Left lung (tissue), 10 donors: ENCODE results near the gene CLIP1. TPM values are rescaled to one million over a fixed set of nuclear protein-coding genes. Genes with fewer than 3 reads are reported as not detected.

Experiments used
- ATAC-seq: fragments of 200-7000 bp; cut with Tn5 transposase; one replicate; pipeline ENCODE4 v1.9.1; 2020; ENCODE audit warnings: moderate library complexity
- DNase-seq, 4 donors: peaks; one replicate each; pipeline ENCODE4 v3.0.0-alpha.2; 2013 to 2020
- H3K27ac ChIP-seq, 2 donors: fragments of 200-600 bp; sonication (generic) in 1 of 2; one replicate each; pipeline versions ENCODE4 v1.5.0 to v1.8.0; 2020 to 2021
- H3K27me3 ChIP-seq, 2 donors: fragments of 200-600 bp; sonication (generic) in 1 of 2; one replicate each; pipeline versions ENCODE4 v1.5.0 to v1.8.0; 2020 to 2021
- H3K36me3 ChIP-seq, 2 donors: fragments of 200-600 bp; sonication (generic) in 1 of 2; one replicate each; pipeline versions ENCODE4 v1.5.0 to v1.8.0; 2020 to 2021
- H3K4me1 ChIP-seq, 2 donors: fragments of 200-600 bp; one replicate each; pipeline ENCODE4 v1.8.0; 2021
- H3K4me3 ChIP-seq, 2 donors: fragments of 200-600 bp; sonication (generic) in 1 of 2; one replicate each; pipeline versions ENCODE4 v1.5.0 to v1.8.0; 2020 to 2021; ENCODE audit warnings: mild to moderate bottlenecking in 1 of 2
- H3K9me3 ChIP-seq, 2 donors: fragments of 200-600 bp; sonication (generic) in 1 of 2; one replicate each; pipeline versions ENCODE4 v1.5.0 to v1.8.0; 2020 to 2021
- intact Hi-C, 2 donors: fragments of 100-400 bp; cut with DNase I; formaldehyde crosslinking; loops; one replicate each; pipeline versions ENCODE4 v1.11.2 to v1.14.2; 2022
- polyA plus RNA-seq, 6 donors: library from polyadenylated mRNA; unstranded; fragments of 120-200 nt; gene quantifications; one replicate each; pipeline ENCODE4 v1.2.1, GENCODE V29; 2013; ENCODE audit not compliant: insufficient read length in 6 of 6
- total RNA-seq, 2 donors: library from RNA; stranded (reverse); fragmentation: NEBNext Ultra II Directional; extraction: Animal tissue kit (Norgen Biotek cat#: 25700); gene quantifications; one replicate each; pipeline ENCODE4 v1.2.1, GENCODE V29; 2021
- TF ChIP-seq, protein P1 (sequence below), 2 donors: fragments of 200-600 bp; sonication (generic) in 1 of 2; IDR thresholded peaks; one replicate each; pipeline versions ENCODE4 v1.5.0 to v1.8.0; 2021; ENCODE audit warnings: antibody characterized with exemption in 2 of 2
- donor health status: DM: no; HTN: yes; CAD: no.
- donor health status: DM: no; HTN: no; CAD: no.

Gene CLIP1
- total and polyA plus RNA-seq, 8 donors, result 31.2 to 104 (median 33.4) TPM

DNA sequence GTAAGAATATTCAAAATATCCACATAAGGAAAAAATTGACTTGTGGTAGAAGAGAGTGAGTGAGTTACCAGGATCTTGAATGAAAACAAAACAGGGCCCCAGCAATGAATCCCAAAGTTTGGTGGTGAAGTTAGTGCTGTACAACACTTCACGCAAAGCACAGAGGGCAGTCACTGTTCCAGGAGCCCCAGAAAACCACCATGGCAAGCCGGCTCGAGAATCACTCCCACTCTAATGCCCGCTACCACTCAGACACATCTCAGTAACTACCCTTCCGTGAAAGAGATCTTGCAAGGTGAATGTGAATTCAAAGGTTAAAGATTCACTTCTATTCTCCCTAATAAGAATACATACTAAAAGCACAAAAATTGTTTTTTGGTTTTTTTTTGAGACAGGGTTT is 30.1 kb downstream of the CLIP1 start:
- DNase-seq (no peak), ATAC-seq (no peak)
- peaks cover 0 to 10% of the 10 kb centered on the region in 2 donors for H3K4me1 ChIP-seq
- H3K36me3 ChIP-seq, result peaks cover 0 to 15% of the 10 kb centered on the region in 2 donors
- no peak overlapping the region for H3K27ac ChIP-seq
- no peak overlapping the region for H3K4me3 ChIP-seq
- TF ChIP-seq, protein P1, sequence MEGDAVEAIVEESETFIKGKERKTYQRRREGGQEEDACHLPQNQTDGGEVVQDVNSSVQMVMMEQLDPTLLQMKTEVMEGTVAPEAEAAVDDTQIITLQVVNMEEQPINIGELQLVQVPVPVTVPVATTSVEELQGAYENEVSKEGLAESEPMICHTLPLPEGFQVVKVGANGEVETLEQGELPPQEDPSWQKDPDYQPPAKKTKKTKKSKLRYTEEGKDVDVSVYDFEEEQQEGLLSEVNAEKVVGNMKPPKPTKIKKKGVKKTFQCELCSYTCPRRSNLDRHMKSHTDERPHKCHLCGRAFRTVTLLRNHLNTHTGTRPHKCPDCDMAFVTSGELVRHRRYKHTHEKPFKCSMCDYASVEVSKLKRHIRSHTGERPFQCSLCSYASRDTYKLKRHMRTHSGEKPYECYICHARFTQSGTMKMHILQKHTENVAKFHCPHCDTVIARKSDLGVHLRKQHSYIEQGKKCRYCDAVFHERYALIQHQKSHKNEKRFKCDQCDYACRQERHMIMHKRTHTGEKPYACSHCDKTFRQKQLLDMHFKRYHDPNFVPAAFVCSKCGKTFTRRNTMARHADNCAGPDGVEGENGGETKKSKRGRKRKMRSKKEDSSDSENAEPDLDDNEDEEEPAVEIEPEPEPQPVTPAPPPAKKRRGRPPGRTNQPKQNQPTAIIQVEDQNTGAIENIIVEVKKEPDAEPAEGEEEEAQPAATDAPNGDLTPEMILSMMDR (IDR thresholded peaks at IDR 0.05), result no peak
- no peaks in the 10 kb centered on the region for H3K27me3 ChIP-seq
- no peaks in the 10 kb centered on the region for H3K9me3 ChIP-seq
- intact Hi-C loops, result loop anchor here (10.0 kb wide), 1 partner anchor 82 kb away; no protein-coding TSS in a partner anchor

DNA sequence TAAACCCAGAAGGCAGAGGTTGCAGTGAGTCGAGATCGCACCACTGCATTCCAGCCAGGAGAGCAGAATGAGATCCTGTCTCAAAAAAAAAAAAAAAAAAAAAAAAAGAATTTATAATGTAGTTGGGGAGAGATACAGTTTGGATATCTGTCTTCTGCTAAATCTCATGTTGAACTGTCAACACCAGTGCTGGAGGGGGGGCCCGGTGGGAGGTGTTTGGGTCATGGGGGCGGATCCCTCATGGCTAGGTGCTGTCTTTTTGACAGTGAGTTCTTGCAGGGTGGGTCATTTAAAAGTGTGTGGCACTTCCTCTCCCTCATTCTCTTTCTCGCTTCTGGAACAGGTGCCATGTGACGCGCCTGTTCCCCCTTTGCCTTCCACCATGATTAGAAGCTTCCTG is 32.8 kb downstream of the CLIP1 start:
- TF ChIP-seq, protein P1 (IDR thresholded peaks at IDR 0.05), result no peak
- Histone ChIP-seq H3K4me1 (peaks cover 0 to 16% of the 10 kb centered on the region in 2 donors), H3K36me3 (no peaks in the 10 kb centered on the region), H3K9me3 (no peaks in the 10 kb centered on the region), H3K27ac (no peak overlapping the region), H3K27me3 (no peaks in the 10 kb centered on the region), H3K4me3 (no peak overlapping the region)
- ATAC-seq (no peak), DNase-seq (no peak)
- intact Hi-C loops, result loop anchor here (10.0 kb wide), 1 partner anchor 85 kb away; no protein-coding TSS in a partner anchor

DNA sequence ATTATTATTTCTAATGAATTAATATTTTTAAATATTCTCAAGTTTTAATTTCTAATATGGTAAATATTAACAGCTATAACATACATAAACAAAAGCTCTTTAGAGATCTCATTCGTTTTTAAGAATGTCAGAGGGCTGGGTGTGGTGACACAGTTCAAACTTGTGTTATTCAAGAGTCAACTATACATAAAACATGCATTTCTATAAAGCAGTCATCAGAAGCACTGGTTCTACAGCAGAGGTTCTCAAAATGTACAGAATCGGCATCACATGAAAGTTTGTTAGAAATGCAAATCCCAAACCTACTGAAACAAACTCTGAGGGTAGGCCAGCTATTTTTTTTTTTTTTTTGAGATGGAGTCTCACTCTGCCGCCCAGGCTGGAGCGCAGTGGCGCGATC is 34.6 kb downstream of the CLIP1 start:
- peaks cover 0 to 15% of the 10 kb centered on the region in 2 donors for H3K4me1 ChIP-seq
- no peak overlapping the region for H3K4me3 ChIP-seq
- DNase-seq, result no peak
- H3K27ac ChIP-seq, result no peak overlapping the region
- TF ChIP-seq, protein P1 (IDR thresholded peaks at IDR 0.05), result no peak
- intact Hi-C loops, result no loop called here
- H3K9me3 ChIP-seq, result no peaks in the 10 kb centered on the region
- H3K27me3 ChIP-seq, result no peaks in the 10 kb centered on the region
- H3K36me3 ChIP-seq, result no peaks in the 10 kb centered on the region
- no peak for ATAC-seq

DNA sequence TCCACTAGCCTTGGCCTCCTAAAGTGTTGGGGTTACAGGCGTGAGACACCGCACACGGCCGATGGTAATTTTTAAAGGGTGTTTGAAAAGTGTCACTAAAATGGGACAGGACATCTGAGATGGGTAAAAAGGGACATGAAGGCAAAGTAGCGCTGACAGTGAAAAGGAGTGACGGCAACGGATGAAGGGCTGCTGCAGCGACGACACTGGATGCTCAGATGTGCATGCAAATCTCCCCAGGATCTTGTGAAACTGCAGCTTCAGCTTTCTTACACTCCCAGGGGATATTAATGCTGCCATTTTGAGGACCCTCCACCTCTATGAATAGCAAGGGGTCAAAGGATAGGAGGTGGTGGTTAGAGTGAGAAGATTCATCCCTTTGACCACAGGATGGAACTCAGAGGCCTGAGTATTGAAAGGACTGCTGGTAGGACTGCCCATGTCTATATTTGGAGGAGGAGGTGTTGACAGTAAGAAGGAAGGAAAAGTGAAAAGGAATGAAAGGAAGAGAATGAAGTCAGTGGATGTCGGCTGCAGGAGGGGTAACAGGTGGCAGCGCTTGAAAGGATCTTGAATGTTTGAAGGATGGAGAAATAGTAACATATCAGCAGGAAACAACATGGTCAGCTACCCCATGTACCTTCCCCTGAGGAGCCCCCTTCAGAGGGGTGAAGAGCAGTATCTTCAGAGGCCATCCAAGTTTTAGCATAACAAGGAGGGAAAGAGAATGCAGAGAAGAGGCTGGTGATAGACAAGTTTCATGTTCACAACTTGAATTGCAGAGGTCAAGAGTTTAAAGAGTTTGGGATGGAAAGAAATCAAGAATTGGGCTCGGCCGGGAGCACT is 37.1 kb downstream of the CLIP1 start:
- H3K36me3 ChIP-seq, result peaks cover 0 to 10% of the 10 kb centered on the region in 2 donors
- DNase-seq (no peak), ATAC-seq (no peak)
- TF ChIP-seq, protein P1 (IDR thresholded peaks at IDR 0.05), result no peak
- no peak overlapping the region for H3K27ac ChIP-seq
- peaks cover 0 to 22% of the 10 kb centered on the region in 2 donors for H3K4me1 ChIP-seq
- intact Hi-C loops, result no loop called here
- H3K9me3 ChIP-seq, result no peaks in the 10 kb centered on the region
- H3K4me3 ChIP-seq, result no peak overlapping the region
- no peaks in the 10 kb centered on the region for H3K27me3 ChIP-seq

DNA sequence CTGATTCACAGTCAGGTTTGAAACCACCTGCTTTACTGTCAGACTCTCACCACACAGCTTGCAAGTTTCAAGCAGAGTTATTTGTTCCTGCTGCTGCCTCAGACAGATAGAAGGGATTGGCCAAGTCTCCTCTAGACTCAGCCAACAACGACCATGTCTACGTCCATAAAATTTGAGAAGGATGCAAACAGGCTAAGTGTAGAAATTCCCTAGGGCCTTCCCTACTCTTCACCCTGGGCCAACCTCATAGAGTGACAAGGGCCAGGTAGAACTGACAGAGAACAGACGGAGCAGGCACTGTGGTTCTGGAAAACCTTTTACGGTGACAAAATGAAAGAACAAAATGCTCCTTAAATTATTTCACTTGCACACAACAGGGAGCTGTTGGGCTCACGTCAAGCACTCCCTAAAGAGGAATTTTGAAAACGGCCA is 39.5 kb downstream of the CLIP1 start:
- H3K27ac ChIP-seq, result no peak overlapping the region
- ATAC-seq, result no peak

More for the DNA sequence above, 39.5 kb downstream of the CLIP1 start:
- H3K4me1 ChIP-seq, result peaks cover 0 to 22% of the 10 kb centered on the region in 2 donors
- DNase-seq, result no peak
- no peaks in the 10 kb centered on the region for H3K9me3 ChIP-seq
- peaks cover 0 to 34% of the 10 kb centered on the region in 2 donors for H3K36me3 ChIP-seq
- no peaks in the 10 kb centered on the region for H3K27me3 ChIP-seq
- TF ChIP-seq, protein P1 (IDR thresholded peaks at IDR 0.05), result no peak
- intact Hi-C loops, result no loop called here
- no peak overlapping the region for H3K4me3 ChIP-seq
